HCT116 (cell line): Measurements from ENCODE around the gene TTYH3. TPM values are rescaled to one million over a fixed set of nuclear protein-coding genes. Genes with fewer than 3 reads are reported as not detected.

Experiments used
- ATAC-seq: fragments of 200-7000 bp; cut with Tn5 transposase; 2 replicates; pipeline ENCODE4 v1.9.1; 2020; ENCODE audit warnings: mild to moderate bottlenecking, moderate library complexity
- BruUV-seq: library from RNA; stranded (reverse); fragments of 400-500 nt; replicated peaks from 2 replicates; lab custom pipeline; 2021; lab: Mats Ljungman, UMichigan
- CTCF ChIA-PET: fragments of 300-600 bp; sonication (Branson Sonifier 250); formaldehyde crosslinking; loops from one replicate; lab custom pipeline; 2021; ENCODE audit warnings: antibody characterized with exemption; lab: Charles Lee
- POLR2A ChIA-PET: fragments of 300-600, 350-600 bp; sonication (Branson Sonifier 250); formaldehyde crosslinking; loops from one replicate; lab custom pipeline; 2021; ENCODE audit warnings: antibody characterized with exemption; lab: Charles Lee
- RAD21 ChIA-PET, 2 experiments: fragments of 300-600 bp; sonication (Branson Sonifier 250); formaldehyde crosslinking; loops; one replicate each; lab custom pipeline; 2023; ENCODE audit warnings: low total read pairs in 2 of 2; ENCODE audit not compliant: uncharacterized antibody in 2 of 2, unreplicated experiment in 2 of 2, low non-redundant PET in 1 of 2; lab: Charles Lee
- DNase-seq: peaks from one replicate; pipeline ENCODE4 v3.0.0-alpha.2; 2010; ENCODE audit warnings: low read depth, low spot score
- H2AFZ ChIP-seq: fragments of 200-600 bp; shearing (Covaris generic), sonication (generic); 2 replicates; pipeline ENCODE4 v1.6.1; 2017; ENCODE audit warnings: low read depth, mixed run types, mixed read lengths, antibody characterized with exemption, low read length; ENCODE audit not compliant: poor library complexity, severe bottlenecking
- H3K27ac ChIP-seq: 2 replicates; pipeline ENCODE4 v1.5.1; 2012; ENCODE audit warnings: low read depth, low read length
- H3K27me3 ChIP-seq: fragments of 200-600 bp; sonication (generic); 2 replicates; pipeline ENCODE4 v1.6.1; 2016; ENCODE audit warnings: mixed run types, low read length, mixed read lengths; ENCODE audit not compliant: insufficient read depth
- H3K36me3 ChIP-seq, 2 experiments: fragments of 200-500 bp in 1 of 2; fragments of 200-600 bp in 1 of 2; sonication (Bioruptor generic) in 1 of 2; sonication (generic) in 1 of 2; 2 replicates each; pipeline versions ENCODE4 v1.5.1 to v1.6.1; 2014 to 2016; ENCODE audit warnings: low read length in 2 of 2, inconsistent platforms in 1 of 2, mixed read lengths in 1 of 2, mixed run types in 1 of 2; ENCODE audit not compliant: insufficient read depth in 2 of 2, control insufficient read depth in 1 of 2
- H3K4me1 ChIP-seq, 2 experiments: fragments of 200-600 bp in 1 of 2; sonication (generic) in 1 of 2; 2 replicates each; pipeline versions ENCODE4 v1.5.1 to v1.6.1; 2012 to 2017; ENCODE audit warnings: low read length in 2 of 2, inconsistent platforms in 1 of 2, mild to moderate bottlenecking in 1 of 2, mixed read lengths in 1 of 2, mixed run types in 1 of 2, moderate library complexity in 1 of 2; ENCODE audit not compliant: insufficient read depth in 2 of 2, control insufficient read depth in 1 of 2
- H3K4me2 ChIP-seq: fragments of 200-600 bp; sonication (generic); 2 replicates; pipeline ENCODE4 v1.6.1; 2017; ENCODE audit warnings: mixed run types, low read length, mixed read lengths
- H3K4me3 ChIP-seq, 2 experiments: fragments of 200-600 bp in 1 of 2; sonication (generic) in 1 of 2; replicated peaks in 1 of 2; 2 replicates each; pipeline ENCODE4 v1.5.1; 2011 to 2016; ENCODE audit warnings: low read length in 2 of 2, control low read depth in 1 of 2, low read depth in 1 of 2, mild to moderate bottlenecking in 1 of 2, mixed read lengths in 1 of 2, mixed run types in 1 of 2
- H3K79me2 ChIP-seq: fragments of 200-600 bp; sonication (generic); 2 replicates; pipeline ENCODE4 v1.6.1; 2017; ENCODE audit warnings: mild to moderate bottlenecking, mixed run types, low read length, moderate library complexity, mixed read lengths; ENCODE audit not compliant: insufficient read depth
- H3K9ac ChIP-seq: fragments of 200-600 bp; sonication (generic); 2 replicates; pipeline ENCODE4 v1.6.1; 2016; ENCODE audit warnings: low read length, mixed read lengths
- H3K9me2 ChIP-seq: fragments of 200-600 bp; sonication (generic), shearing (Covaris generic); 2 replicates; pipeline ENCODE4 v1.6.1; 2017; ENCODE audit warnings: mixed run types, mild to moderate bottlenecking, moderate library complexity; ENCODE audit not compliant: insufficient read depth
- H3K9me3 ChIP-seq, 2 experiments: fragments of 200-500 bp in 1 of 2; fragments of 200-600 bp in 1 of 2; sonication (Bioruptor generic) in 1 of 2; sonication (generic) in 1 of 2; 2 replicates each; pipeline ENCODE4 v1.6.1; 2014 to 2017; ENCODE audit warnings: low read length in 2 of 2, mixed read lengths in 2 of 2, inconsistent platforms in 1 of 2, low read depth in 1 of 2, mild to moderate bottlenecking in 1 of 2, mixed run types in 1 of 2, moderate library complexity in 1 of 2; ENCODE audit not compliant: control insufficient read depth in 1 of 2, insufficient read depth in 1 of 2
- H4K20me1 ChIP-seq: fragments of 200-600 bp; sonication (generic), shearing (Covaris generic); 2 replicates; pipeline ENCODE4 v1.6.1; 2017; ENCODE audit warnings: mixed run types, mild to moderate bottlenecking, moderate library complexity; ENCODE audit not compliant: insufficient read depth
- ATF3 ChIP-seq: IDR thresholded peaks from 2 replicates; pipeline ENCODE4 v1.6.1; 2012
- CBX3 ChIP-seq: IDR thresholded peaks from 2 replicates; pipeline ENCODE4 v1.6.1; 2012; ENCODE audit warnings: low read depth
- CEBPB ChIP-seq: IDR thresholded peaks from 2 replicates; pipeline ENCODE4 v1.6.1; 2012; ENCODE audit warnings: low read depth
- EGR1 ChIP-seq: IDR thresholded peaks from 2 replicates; pipeline ENCODE4 v1.6.1; 2012; ENCODE audit warnings: low read depth
- EZH2 ChIP-seq: fragments of 200-600 bp; sonication (generic); IDR thresholded peaks from 2 replicates; pipeline ENCODE4 v1.6.1; 2017; ENCODE audit warnings: antibody characterized with exemption, mixed run types
- EZH2phosphoT487 ChIP-seq: fragments of 200-600 bp; IDR thresholded peaks from 2 replicates; pipeline ENCODE4 v1.6.1; 2018; ENCODE audit warnings: antibody characterized with exemption, borderline replicate concordance
- MAX ChIP-seq: IDR thresholded peaks from 2 replicates; pipeline ENCODE4 v1.6.1; 2012
- POLR2AphosphoS5 ChIP-seq: IDR thresholded peaks from 2 replicates; pipeline ENCODE4 v1.6.1; 2011; ENCODE audit warnings: mild to moderate bottlenecking, low read depth, low read length, moderate library complexity
- REST ChIP-seq: IDR thresholded peaks from 2 replicates; pipeline ENCODE4 v1.6.1; 2012; ENCODE audit warnings: low read depth
- SIN3A ChIP-seq: IDR thresholded peaks from 2 replicates; pipeline ENCODE4 v1.6.1; 2012; ENCODE audit warnings: low read depth
- YY1 ChIP-seq: IDR thresholded peaks from 2 replicates; pipeline ENCODE4 v1.6.1; 2011; ENCODE audit warnings: low read length, low read depth, moderate library complexity, mild to moderate bottlenecking; ENCODE audit not compliant: insufficient replicate concordance; ENCODE audit errors: extremely low read depth
- ZNF274 ChIP-seq: fragments of 200-500 bp; sonication (Bioruptor generic); IDR thresholded peaks from 2 replicates; pipeline ENCODE4 v1.6.1; 2014; ENCODE audit warnings: mild to moderate bottlenecking, low read depth, low read length, inconsistent platforms
- intact Hi-C: fragments of 100-400 bp; cut with micrococcal nuclease; formaldehyde crosslinking; loops from 2 replicates; pipeline ENCODE4 v1.10.0; 2022
- total RNA-seq: library from RNA; stranded (reverse); gene quantifications from one replicate; pipeline ENCODE4 v1.2.1, GENCODE V29; 2021; ENCODE audit not compliant: unreplicated experiment
- TF ChIP-seq, protein P1 (sequence below): IDR thresholded peaks from 2 replicates; pipeline ENCODE4 v1.6.1; 2011; ENCODE audit warnings: mild to moderate bottlenecking, low read length, moderate library complexity; ENCODE audit not compliant: insufficient replicate concordance; ENCODE audit errors: extremely low read depth

Gene TTYH3
- total RNA-seq, 1 experiment from 2014 or later: 40.3 TPM

DNA sequence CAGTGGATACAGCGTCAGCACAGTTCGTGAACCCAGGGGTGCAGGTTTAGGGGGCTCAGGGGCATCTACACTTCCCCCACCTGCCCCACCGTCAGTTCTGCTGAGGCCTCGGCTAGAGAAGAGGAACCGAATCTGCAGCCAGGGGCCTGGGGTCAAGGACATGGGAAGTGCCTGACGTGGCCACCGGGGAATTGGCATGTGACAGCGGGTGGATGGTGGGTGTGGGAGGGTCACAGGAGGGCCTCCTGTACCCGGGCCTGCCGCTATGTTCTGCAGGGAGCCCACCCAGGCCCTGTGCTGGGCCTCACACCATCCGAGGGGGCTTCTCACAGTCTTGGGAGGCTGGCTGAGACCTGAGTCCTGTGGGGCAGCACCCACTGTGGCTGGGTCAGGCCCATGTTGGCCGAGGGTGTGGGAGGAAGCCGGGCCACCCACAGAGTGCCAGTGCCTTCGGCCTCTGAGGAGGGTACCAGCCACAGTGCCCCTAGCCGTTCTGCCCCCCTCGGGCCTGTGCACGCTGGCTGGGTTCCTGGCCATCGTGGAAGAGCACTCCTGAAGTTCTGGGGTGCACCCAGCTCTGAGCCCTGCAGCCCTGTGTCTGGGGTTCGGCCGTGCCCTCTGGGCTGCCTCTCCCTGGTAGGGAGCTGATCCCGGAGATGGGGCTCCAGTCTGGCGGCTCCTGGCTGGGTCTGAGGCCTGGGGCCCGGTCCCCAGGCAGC lies 5.9 kb downstream of the TTYH3 start:
- RAD21 ChIA-PET: no interaction called here
- H3K9me2 ChIP-seq: no peaks in the 10 kb centered on the region
- H3K4me1 ChIP-seq: peaks cover 17 to 19% of the 10 kb centered on the region in 2 experiments
- H3K36me3 ChIP-seq: no peaks in the 10 kb centered on the region
- H3K4me3 ChIP-seq: no peak overlapping the region
- no peaks in the 10 kb centered on the region for H4K20me1 ChIP-seq
- no peaks in the 10 kb centered on the region for H3K27me3 ChIP-seq
- ATAC-seq (no peak), DNase-seq (no peak)
- CTCF ChIA-PET: no interaction called here
- no peak for TF ChIP-seq MAX
- TF ChIP-seq, protein P1, sequence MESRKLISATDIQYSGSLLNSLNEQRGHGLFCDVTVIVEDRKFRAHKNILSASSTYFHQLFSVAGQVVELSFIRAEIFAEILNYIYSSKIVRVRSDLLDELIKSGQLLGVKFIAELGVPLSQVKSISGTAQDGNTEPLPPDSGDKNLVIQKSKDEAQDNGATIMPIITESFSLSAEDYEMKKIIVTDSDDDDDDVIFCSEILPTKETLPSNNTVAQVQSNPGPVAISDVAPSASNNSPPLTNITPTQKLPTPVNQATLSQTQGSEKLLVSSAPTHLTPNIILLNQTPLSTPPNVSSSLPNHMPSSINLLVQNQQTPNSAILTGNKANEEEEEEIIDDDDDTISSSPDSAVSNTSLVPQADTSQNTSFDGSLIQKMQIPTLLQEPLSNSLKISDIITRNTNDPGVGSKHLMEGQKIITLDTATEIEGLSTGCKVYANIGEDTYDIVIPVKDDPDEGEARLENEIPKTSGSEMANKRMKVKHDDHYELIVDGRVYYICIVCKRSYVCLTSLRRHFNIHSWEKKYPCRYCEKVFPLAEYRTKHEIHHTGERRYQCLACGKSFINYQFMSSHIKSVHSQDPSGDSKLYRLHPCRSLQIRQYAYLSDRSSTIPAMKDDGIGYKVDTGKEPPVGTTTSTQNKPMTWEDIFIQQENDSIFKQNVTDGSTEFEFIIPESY: no peak
- no peak for TF ChIP-seq EZH2phosphoT487
- no peak for TF ChIP-seq ZNF274
- TF ChIP-seq ATF3: no peak
- TF ChIP-seq SIN3A: no peak
- no peak for TF ChIP-seq CBX3
- no peak for TF ChIP-seq REST
- no peak for TF ChIP-seq EZH2
- no peak for TF ChIP-seq POLR2AphosphoS5
- TF ChIP-seq EGR1: no peak
- TF ChIP-seq YY1: no peak
- no peak for TF ChIP-seq CEBPB
- intact Hi-C loops: no loop called here
- H3K9me3 ChIP-seq: no peaks in the 10 kb centered on the region
- BruUV-seq: no TSS peak
- POLR2A ChIA-PET: no interaction called here
- no peak overlapping the region for H3K9ac ChIP-seq
- H2AFZ ChIP-seq: no peak overlapping the region
- no peak overlapping the region for H3K27ac ChIP-seq
- peaks cover 25% of the 10 kb centered on the region; the same call in 1 of the 2 replicates for H3K79me2 ChIP-seq
- H3K4me2 ChIP-seq: no peak overlapping the region
